Transverse colon (tissue), 4 donors: ENCODE results near the gene ZNF740.

Experiments used
- EP300 ChIP-seq: sonication (generic); formaldehyde crosslinking; IDR thresholded peaks from one replicate; pipeline ENCODE4 v1.6.1; 2017; ENCODE audit warnings: antibody characterized with exemption, low read depth
- POLR2A ChIP-seq: fragments of 450-650 bp; IDR thresholded peaks from one replicate; pipeline ENCODE4 v1.6.1; 2016; ENCODE audit warnings: antibody characterized with exemption, mild to moderate bottlenecking, moderate library complexity
- POLR2AphosphoS5 ChIP-seq, 3 donors: sonication (generic); formaldehyde crosslinking; IDR thresholded peaks; one replicate each; pipeline ENCODE4 v1.6.1; 2016; ENCODE audit warnings: antibody characterized with exemption in 3 of 3
- TF ChIP-seq, protein P1 (sequence below), 5 experiments: fragments of 200-600 bp in 3 of 5; fragments of 450-650 bp in 2 of 5; sonication (generic) in 3 of 5; IDR thresholded peaks; 1 replicate in 2 of 5; 2 replicates in 3 of 5; pipeline ENCODE4 v1.5.1; 2016 to 2017; ENCODE audit warnings: antibody characterized with exemption in 5 of 5, inconsistent platforms in 3 of 5, mild to moderate bottlenecking in 2 of 5, moderate library complexity in 1 of 5

DNA sequence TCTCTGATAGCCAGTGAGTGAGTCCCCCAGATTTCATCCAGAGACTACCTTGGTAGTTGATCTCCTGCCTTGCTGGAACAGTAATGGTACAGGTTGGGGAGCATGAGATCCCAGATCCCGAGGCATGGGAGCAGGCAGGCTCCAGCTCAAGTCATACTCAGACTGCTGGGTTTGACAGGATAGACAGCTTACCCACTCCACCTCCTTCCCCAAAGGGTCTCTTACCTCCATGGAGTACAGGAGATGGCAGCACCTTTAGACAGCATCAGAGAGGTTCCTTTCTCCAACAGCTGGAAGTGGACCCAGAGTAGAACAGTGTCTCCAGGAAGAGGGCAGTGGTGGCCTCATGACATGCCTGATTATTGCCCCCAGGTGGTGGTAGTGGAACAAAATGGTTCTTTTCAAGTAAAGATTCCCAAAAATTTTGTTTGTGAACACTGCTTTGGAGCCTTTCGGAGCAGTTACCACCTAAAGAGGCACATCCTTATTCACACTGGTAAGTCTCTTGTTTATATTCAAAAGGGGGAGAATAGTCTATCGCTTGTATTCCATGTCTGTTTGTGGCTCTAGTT lies 5.1 kb downstream of the ZNF740 start:
- TF ChIP-seq, protein P1, sequence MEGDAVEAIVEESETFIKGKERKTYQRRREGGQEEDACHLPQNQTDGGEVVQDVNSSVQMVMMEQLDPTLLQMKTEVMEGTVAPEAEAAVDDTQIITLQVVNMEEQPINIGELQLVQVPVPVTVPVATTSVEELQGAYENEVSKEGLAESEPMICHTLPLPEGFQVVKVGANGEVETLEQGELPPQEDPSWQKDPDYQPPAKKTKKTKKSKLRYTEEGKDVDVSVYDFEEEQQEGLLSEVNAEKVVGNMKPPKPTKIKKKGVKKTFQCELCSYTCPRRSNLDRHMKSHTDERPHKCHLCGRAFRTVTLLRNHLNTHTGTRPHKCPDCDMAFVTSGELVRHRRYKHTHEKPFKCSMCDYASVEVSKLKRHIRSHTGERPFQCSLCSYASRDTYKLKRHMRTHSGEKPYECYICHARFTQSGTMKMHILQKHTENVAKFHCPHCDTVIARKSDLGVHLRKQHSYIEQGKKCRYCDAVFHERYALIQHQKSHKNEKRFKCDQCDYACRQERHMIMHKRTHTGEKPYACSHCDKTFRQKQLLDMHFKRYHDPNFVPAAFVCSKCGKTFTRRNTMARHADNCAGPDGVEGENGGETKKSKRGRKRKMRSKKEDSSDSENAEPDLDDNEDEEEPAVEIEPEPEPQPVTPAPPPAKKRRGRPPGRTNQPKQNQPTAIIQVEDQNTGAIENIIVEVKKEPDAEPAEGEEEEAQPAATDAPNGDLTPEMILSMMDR (IDR thresholded peaks at IDR 0.05) = no peak
- no peak for TF ChIP-seq EP300
- TF ChIP-seq POLR2A = no peak
- TF ChIP-seq POLR2AphosphoS5 (IDR thresholded peaks at IDR 0.05) = no peak
